C4-2B (cell line): ENCODE measurements around the gene USP35.

Source experiments
- ZFX ChIP-seq: fragments of 450-650 bp; IDR thresholded peaks from 2 replicates; pipeline ENCODE4 v1.6.1; 2017
- TF ChIP-seq, protein P1 (sequence below): fragments of 450-650 bp; conservative IDR thresholded peaks from 2 replicates; pipeline ENCODE4 v1.5.1; 2017; ENCODE audit warnings: mild to moderate bottlenecking

DNA sequence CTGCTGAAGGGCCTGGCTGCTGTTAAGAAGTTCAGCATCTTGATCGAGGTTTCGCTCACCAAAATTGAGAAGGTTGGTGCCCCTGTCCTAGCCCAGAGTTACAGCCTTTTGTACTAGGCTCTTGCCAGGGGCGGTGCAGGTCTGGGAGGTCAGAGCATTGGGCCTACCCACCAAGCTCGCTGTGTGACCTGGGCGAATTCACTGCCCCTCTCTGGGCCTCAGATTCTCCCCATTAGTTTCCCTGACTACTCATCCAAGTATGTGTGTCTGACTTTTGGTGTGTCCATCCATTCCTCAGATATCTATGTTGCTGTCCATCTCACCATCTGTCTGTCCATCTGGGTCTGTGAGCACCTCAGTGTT, 10.9 kb downstream of the USP35 start:
- TF ChIP-seq, protein P1, sequence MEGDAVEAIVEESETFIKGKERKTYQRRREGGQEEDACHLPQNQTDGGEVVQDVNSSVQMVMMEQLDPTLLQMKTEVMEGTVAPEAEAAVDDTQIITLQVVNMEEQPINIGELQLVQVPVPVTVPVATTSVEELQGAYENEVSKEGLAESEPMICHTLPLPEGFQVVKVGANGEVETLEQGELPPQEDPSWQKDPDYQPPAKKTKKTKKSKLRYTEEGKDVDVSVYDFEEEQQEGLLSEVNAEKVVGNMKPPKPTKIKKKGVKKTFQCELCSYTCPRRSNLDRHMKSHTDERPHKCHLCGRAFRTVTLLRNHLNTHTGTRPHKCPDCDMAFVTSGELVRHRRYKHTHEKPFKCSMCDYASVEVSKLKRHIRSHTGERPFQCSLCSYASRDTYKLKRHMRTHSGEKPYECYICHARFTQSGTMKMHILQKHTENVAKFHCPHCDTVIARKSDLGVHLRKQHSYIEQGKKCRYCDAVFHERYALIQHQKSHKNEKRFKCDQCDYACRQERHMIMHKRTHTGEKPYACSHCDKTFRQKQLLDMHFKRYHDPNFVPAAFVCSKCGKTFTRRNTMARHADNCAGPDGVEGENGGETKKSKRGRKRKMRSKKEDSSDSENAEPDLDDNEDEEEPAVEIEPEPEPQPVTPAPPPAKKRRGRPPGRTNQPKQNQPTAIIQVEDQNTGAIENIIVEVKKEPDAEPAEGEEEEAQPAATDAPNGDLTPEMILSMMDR, result no peak
- no peak for TF ChIP-seq ZFX
